NCI-H2196 treated with DMSO at 0.1 percent for 48 hours (cell line): ENCODE data around the gene SPAG17.

ENCODE experiments used
- DNase-seq: peaks from one replicate; lab custom pipeline; 2025; ENCODE audit not compliant: unreplicated experiment; lab: John Stamatoyannopoulos, UW

Gene SPAG17

GRCh38 chr1:117911051-117911450, 274.0 kb downstream of the SPAG17 start:
- no peak for DNase-seq

GRCh38 chr1:117905019-117905418, 280.0 kb downstream of the SPAG17 start:
- DNase-seq: no peak

GRCh38 chr1:117904485-117904884, 280.5 kb downstream of the SPAG17 start:
- no peak for DNase-seq
